ENCODE data around the gene NRF1. TPM values are rescaled to one million over a fixed set of nuclear protein-coding genes. Genes with fewer than 3 reads are reported as not detected.

Gene NRF1
- total RNA-seq, 2 donors from 2014 or later, result 19.2 to 37.6 TPM

- peaks cover 9% of the 10 kb centered on the region for H3K36me3 ChIP-seq
- no peak for ATAC-seq (ENCODE audit: insufficient number of reproducible peaks, low FRiP score, low read depth)
- no peaks in the 10 kb centered on the region for H3K9me3 ChIP-seq
- TF ChIP-seq CTCF (IDR thresholded peaks at IDR 0.05), result no peak
- H3K4me3 ChIP-seq, result no peak overlapping the region
- H3K4me1 ChIP-seq (ENCODE audit: control insufficient read depth in 1 of 2, low read depth in 2 of 2), result no peaks in the 10 kb centered on the region
- no peaks in the 10 kb centered on the region for H3K27me3 ChIP-seq (replicated peaks; ENCODE audit: insufficient read depth)
- DNase-seq (ENCODE audit: low spot score), result no peak
- H3K27ac ChIP-seq, result no peak overlapping the region
Measured at GRCh38 chr7:129754406-129754805, 142.9 kb downstream of the NRF1 start.

GRCh38 chr7:129757991-129758390 is 146.5 kb downstream of the NRF1 start:
- Histone ChIP-seq H3K4me1 (ENCODE audit: control insufficient read depth in 1 of 2, low read depth in 2 of 2) (no peaks in the 10 kb centered on the region), H3K27ac (no peak overlapping the region), H3K9me3 (no peaks in the 10 kb centered on the region), H3K36me3 (peaks cover 9% of the 10 kb centered on the region), H3K4me3 (no peak overlapping the region), H3K27me3 (replicated peaks; ENCODE audit: insufficient read depth) (no peaks in the 10 kb centered on the region)
- no peak for ATAC-seq (ENCODE audit: insufficient number of reproducible peaks, low FRiP score, low read depth)
- DNase-seq (ENCODE audit: low spot score), result no peak
- TF ChIP-seq CTCF (IDR thresholded peaks at IDR 0.05), result no peak

- ATAC-seq (ENCODE audit: insufficient number of reproducible peaks, low FRiP score, low read depth) (no peak), DNase-seq (ENCODE audit: low spot score) (no peak)
- Histone ChIP-seq H3K9me3 (no peaks in the 10 kb centered on the region), H3K36me3 (no peaks in the 10 kb centered on the region), H3K4me3 (no peak overlapping the region), H3K27me3 (replicated peaks; ENCODE audit: insufficient read depth) (no peaks in the 10 kb centered on the region), H3K4me1 (ENCODE audit: control insufficient read depth in 1 of 2, low read depth in 2 of 2) (no peaks in the 10 kb centered on the region), H3K27ac (no peak overlapping the region)
- TF ChIP-seq CTCF (IDR thresholded peaks at IDR 0.05), result no peak
Measured at GRCh38 chr7:129762387-129762969, 151.0 kb downstream of the NRF1 start.

- no peak for DNase-seq (ENCODE audit: low spot score)
- Histone ChIP-seq H3K4me1 (ENCODE audit: control insufficient read depth in 1 of 2, low read depth in 2 of 2) (no peaks in the 10 kb centered on the region), H3K4me3 (no peak overlapping the region), H3K27ac (no peak overlapping the region), H3K9me3 (no peaks in the 10 kb centered on the region), H3K27me3 (replicated peaks; ENCODE audit: insufficient read depth) (no peaks in the 10 kb centered on the region), H3K36me3 (no peaks in the 10 kb centered on the region)
- ATAC-seq (ENCODE audit: insufficient number of reproducible peaks, low FRiP score, low read depth), result no peak
- no peak for TF ChIP-seq CTCF (IDR thresholded peaks at IDR 0.05)
Measured at GRCh38 chr7:129764247-129765084, 152.9 kb downstream of the NRF1 start.

GRCh38 chr7:129765352-129765751 is 153.8 kb downstream of the NRF1 start:
- DNase-seq (ENCODE audit: low spot score) (no peak), ATAC-seq (ENCODE audit: insufficient number of reproducible peaks, low FRiP score, low read depth) (no peak)
- Histone ChIP-seq H3K4me3 (no peak overlapping the region), H3K4me1 (ENCODE audit: control insufficient read depth in 1 of 2, low read depth in 2 of 2) (no peaks in the 10 kb centered on the region), H3K9me3 (no peaks in the 10 kb centered on the region), H3K27ac (no peak overlapping the region), H3K27me3 (replicated peaks; ENCODE audit: insufficient read depth) (no peaks in the 10 kb centered on the region), H3K36me3 (no peaks in the 10 kb centered on the region)
- TF ChIP-seq CTCF (IDR thresholded peaks at IDR 0.05), result no peak

Measured in thoracic aorta (tissue), 2 donors.